Measurements from ENCODE around the gene GARS1. TPM values are rescaled to one million over a fixed set of nuclear protein-coding genes. Genes with fewer than 3 reads are reported as not detected.
A peak's percentile ranks its signal among the peaks of the same experiment; 100 is the strongest.

The GARS1 gene
- total RNA-seq, 2 experiments from 2014 or later, result 150 to 154 TPM

- no peak overlapping the region for H3K4me3 Mint-ChIP-seq
- DNase-seq (no peak), ATAC-seq (ENCODE audit: low read depth) (no peak)
- H3K27me3 Mint-ChIP-seq, result peaks cover 14% of the 10 kb centered on the region
- POLR2A ChIA-PET, result no interaction called here
- H3K9me3 Mint-ChIP-seq, result no peaks in the 10 kb centered on the region
- H3K36me3 Mint-ChIP-seq, result no peaks in the 10 kb centered on the region
- H3K27ac Mint-ChIP-seq, result no peak overlapping the region
- no peaks in the 10 kb centered on the region for H3K4me1 Mint-ChIP-seq
Observed at GRCh38 chr7:30674876-30675275, 80.2 kb downstream of the GARS1 start.

- POLR2A ChIA-PET, result no interaction called here
- no peaks in the 10 kb centered on the region for H3K9me3 Mint-ChIP-seq
Observed at GRCh38 chr7:30678805-30679204, 84.1 kb downstream of the GARS1 start.

GRCh38 chr7:30679664-30680063 lies 85.0 kb downstream of the GARS1 start:
- H3K4me1 Mint-ChIP-seq, result peaks cover 9% of the 10 kb centered on the region
- H3K27ac Mint-ChIP-seq, result no peak overlapping the region
- H3K27me3 Mint-ChIP-seq, result peaks cover 56% of the 10 kb centered on the region
- DNase-seq (no peak), ATAC-seq (ENCODE audit: low read depth) (no peak)
- POLR2A ChIA-PET, result no interaction called here
- no peak overlapping the region for H3K4me3 Mint-ChIP-seq
- no peaks in the 10 kb centered on the region for H3K36me3 Mint-ChIP-seq
- no peaks in the 10 kb centered on the region for H3K9me3 Mint-ChIP-seq

More at GRCh38 chr7:30678805-30679204, 84.1 kb downstream of the GARS1 start:
- ATAC-seq (ENCODE audit: low read depth) (no peak), DNase-seq (no peak)
- H3K27me3 Mint-ChIP-seq, result peaks cover 48% of the 10 kb centered on the region
- H3K4me1 Mint-ChIP-seq, result peaks cover 9% of the 10 kb centered on the region
- H3K27ac Mint-ChIP-seq, result no peak overlapping the region
- H3K36me3 Mint-ChIP-seq, result no peaks in the 10 kb centered on the region
- no peak overlapping the region for H3K4me3 Mint-ChIP-seq

GRCh38 chr7:30681331-30681797 lies 86.7 kb downstream of the GARS1 start:
- Mint-ChIP-seq H3K4me1 (peaks cover 9% of the 10 kb centered on the region), H3K4me3 (peak overlapping the region; percentile 42), H3K27me3 (peaks cover 61% of the 10 kb centered on the region), H3K9me3 (no peaks in the 10 kb centered on the region), H3K27ac (no peak overlapping the region), H3K36me3 (no peaks in the 10 kb centered on the region)
- POLR2A ChIA-PET, result no interaction called here
- ATAC-seq (ENCODE audit: low read depth) (no peak), DNase-seq (no peak)

DNA sequence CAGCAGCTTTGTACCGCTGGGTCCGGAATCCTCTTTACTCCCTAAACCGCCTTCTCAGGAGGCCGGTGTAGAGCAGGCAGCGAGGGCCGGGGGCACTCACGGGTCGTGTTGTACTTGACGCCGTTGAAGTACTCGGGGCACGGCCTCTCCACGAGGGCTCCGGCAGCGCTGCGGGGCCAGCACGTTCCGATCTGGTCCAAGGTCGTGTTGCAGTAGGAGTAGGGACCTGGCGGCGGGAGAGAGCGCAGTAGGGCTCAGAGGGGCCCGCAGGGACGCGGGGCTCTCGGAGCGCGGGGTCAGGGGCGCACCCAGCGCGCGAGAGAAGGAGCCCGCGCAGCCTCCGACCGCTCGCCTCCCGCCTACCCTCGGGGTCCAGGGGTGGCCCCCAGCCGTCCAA lies 87.1 kb downstream of the GARS1 start:
- peaks cover 60% of the 10 kb centered on the region for H3K27me3 Mint-ChIP-seq
- ATAC-seq (ENCODE audit: low read depth) (peak; percentile 20), DNase-seq (peak; percentile 41)
- H3K36me3 Mint-ChIP-seq, result no peaks in the 10 kb centered on the region
- H3K4me3 Mint-ChIP-seq, result peak overlapping the region; percentile 58
- POLR2A ChIA-PET, result no interaction called here
- H3K9me3 Mint-ChIP-seq, result no peaks in the 10 kb centered on the region
- H3K27ac Mint-ChIP-seq, result no peak overlapping the region
- peaks cover 9% of the 10 kb centered on the region for H3K4me1 Mint-ChIP-seq

DNA sequence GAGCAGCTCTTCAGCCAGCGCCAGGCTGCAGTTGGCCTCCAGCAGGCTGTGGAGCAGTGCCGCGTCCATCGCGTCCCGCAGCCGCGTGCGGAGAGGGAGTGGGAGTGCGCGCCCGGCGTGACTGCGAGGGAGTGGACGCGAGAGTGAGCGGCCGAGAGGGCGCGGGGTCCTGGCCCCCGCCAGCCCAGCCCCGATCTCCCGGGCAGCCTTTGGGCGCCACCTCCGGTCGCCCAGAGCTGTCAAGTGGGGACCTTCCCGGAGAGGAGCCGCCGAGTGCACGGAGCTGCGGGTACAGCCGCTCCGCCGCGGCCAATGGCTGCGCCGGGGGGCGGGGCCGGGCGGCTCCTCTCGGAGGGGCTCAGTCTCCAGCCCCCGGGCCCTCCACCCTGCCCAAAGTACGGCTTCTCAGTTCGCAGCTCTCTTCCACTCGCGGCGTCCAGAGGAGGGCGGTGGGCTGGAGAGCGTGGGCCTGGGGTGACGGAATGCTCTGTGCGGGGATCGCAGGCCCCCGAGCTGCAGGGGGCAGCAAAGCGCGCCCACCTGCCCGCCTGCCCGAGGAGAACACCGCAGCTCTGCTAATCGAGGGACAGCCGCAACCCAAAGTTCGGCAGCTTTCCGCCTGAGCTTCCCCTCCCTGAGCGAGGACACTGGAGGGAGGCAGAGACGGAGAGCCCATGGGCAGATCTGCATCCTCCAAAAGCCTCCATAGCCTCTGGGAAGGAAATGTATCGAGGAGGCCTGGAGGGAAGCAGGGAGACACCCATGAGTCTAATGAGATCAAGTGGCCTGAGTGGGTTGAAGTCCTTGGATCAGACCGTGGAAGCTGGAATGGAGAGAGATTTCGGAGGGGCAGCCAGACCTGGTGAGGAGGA lies 87.8 kb downstream of the GARS1 start, which contains the start of gene CRHR2:
TSS of gene CRHR2 (minus strand) at position 245 of the 872 bp plus-strand sequence. CDS start at position 69, 176 bp downstream.
- H3K4me3 Mint-ChIP-seq, result peak within 1 kb of the TSS; percentile 68
- no peaks in the 10 kb centered on the region for H3K9me3 Mint-ChIP-seq
- peaks cover 59% of the 10 kb centered on the region for H3K27me3 Mint-ChIP-seq
- ATAC-seq (ENCODE audit: low read depth), result peak; percentile 80
- H3K27ac Mint-ChIP-seq, result no peak within 1 kb of the TSS
- POLR2A ChIA-PET, result no interaction called here
- peaks cover 10% of the 10 kb centered on the region for H3K4me1 Mint-ChIP-seq
- DNase-seq, result peak; percentile 59
- no peaks in the 10 kb centered on the region for H3K36me3 Mint-ChIP-seq

DNA sequence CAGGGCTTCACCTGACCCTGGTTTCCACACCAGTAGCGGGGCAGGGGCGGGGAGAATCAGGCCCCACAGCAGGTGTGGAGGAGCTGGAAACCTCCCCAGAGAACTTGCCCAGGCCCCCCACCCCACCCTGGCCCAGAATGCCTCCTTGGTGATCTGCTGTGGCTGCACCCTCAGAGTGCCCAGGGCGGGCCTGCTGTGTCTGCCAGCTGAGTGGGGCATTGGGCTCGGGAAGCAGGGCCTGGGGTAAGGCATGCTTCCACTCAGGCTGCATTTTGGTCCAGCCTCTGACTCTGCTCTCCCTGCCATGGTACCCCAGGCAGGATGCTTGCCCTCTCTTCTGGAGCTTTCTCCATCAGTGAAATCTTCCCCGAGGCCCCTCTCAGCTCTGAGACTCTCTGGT lies 88.6 kb downstream of the GARS1 start:
- ATAC-seq (ENCODE audit: low read depth) (no peak), DNase-seq (no peak)
- Mint-ChIP-seq H3K27ac (no peak overlapping the region), H3K36me3 (no peaks in the 10 kb centered on the region), H3K4me3 (no peak overlapping the region), H3K27me3 (peaks cover 59% of the 10 kb centered on the region), H3K9me3 (no peaks in the 10 kb centered on the region), H3K4me1 (peaks cover 11% of the 10 kb centered on the region)
- POLR2A ChIA-PET, result no interaction called here

Other genes starting within 250 kb of the GARS1 start
- gene NOD1, start 116.1 kb upstream of the GARS1 start, total RNA-seq, result 10 to 100 TPM; 26.8 to 28.2 TPM
- 10 to 100 TPM; 40.2 to 42.7 TPM for gene GGCT, start 90.0 kb upstream of the GARS1 start, total RNA-seq
- not detected for gene CRHR2, start 87.6 kb downstream of the GARS1 start, total RNA-seq
- gene INMT, start 157.3 kb downstream of the GARS1 start, total RNA-seq, result under 1 TPM; 0.30 to 0.37 TPM
- gene MINDY4, start 176.5 kb downstream of the GARS1 start, total RNA-seq, result 1 to 10 TPM; 1.1 to 1.6 TPM